AG04450 (cell line): ENCODE measurements around the gene KCNMA1. TPM values are rescaled to one million over a fixed set of nuclear protein-coding genes. Genes with fewer than 3 reads are reported as not detected.

Source experiments
- CTCF ChIA-PET: fragments of 300-600, 350-600 bp; formaldehyde crosslinking; extraction: SDS; loops from one replicate; lab custom pipeline; 2022; ENCODE audit warnings: antibody characterized with exemption, inconsistent platforms; lab: Charles Lee
- POLR2A ChIA-PET: fragments of 350-600 bp; formaldehyde crosslinking; extraction: SDS; loops from one replicate; lab custom pipeline; 2021; ENCODE audit warnings: antibody characterized with exemption, inconsistent platforms; lab: Yijun Ruan, JAX
- DNase-seq: peaks from one replicate; pipeline ENCODE4 v3.0.0-alpha.2; 2011; ENCODE audit warnings: low read depth, low spot score
- H3K27ac ChIP-seq: one replicate; pipeline ENCODE4 v1.5.1; 2012; ENCODE audit warnings: low read depth, low read length, control low read depth
- H3K27me3 ChIP-seq: one replicate; pipeline ENCODE4 v1.6.0; 2012; ENCODE audit warnings: low read length; ENCODE audit not compliant: control insufficient read depth, insufficient read depth
- H3K4me3 ChIP-seq: 2 replicates; pipeline ENCODE4 v1.5.1; 2011; ENCODE audit warnings: mild to moderate bottlenecking, low read depth, low read length, control low read depth
- H3K9me3 ChIP-seq: 2 replicates; pipeline ENCODE4 v1.5.1; 2012; ENCODE audit warnings: low read length; ENCODE audit not compliant: control insufficient read depth, insufficient read depth
- polyA plus RNA-seq: library from polyadenylated mRNA; depleted of rRNA; stranded (reverse); fragments of >200 nt; gene quantifications from 2 replicates; pipeline ENCODE4 v1.2.3, GENCODE V29; 2011
- TF ChIP-seq, protein P1 (sequence below): IDR thresholded peaks from 2 replicates; pipeline ENCODE4 v1.5.1; 2011; ENCODE audit warnings: low read depth, low read length, control low read depth, inconsistent platforms

Gene KCNMA1
- polyA plus RNA-seq, 1 experiment: 58.8 TPM

DNA sequence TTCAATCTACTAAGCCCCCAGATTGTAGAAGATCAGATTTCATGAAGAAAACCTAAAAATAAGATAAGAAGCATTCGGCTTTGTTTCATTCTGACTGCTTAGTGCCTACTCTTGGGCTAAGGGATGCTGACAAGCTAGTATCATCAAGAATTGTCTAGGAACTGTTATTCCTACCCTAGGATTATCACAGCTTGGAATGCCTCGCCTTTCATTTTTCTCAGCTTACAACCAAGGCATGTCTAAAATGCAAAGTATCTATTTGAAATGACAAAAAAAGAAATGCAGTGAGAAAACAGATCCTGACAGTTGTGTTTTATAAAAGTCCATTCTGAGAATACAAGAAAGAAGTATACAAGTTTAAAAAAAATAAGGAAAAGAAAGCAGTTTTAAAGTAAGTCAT lies 441.0 kb downstream of the KCNMA1 start:
- TF ChIP-seq, protein P1, sequence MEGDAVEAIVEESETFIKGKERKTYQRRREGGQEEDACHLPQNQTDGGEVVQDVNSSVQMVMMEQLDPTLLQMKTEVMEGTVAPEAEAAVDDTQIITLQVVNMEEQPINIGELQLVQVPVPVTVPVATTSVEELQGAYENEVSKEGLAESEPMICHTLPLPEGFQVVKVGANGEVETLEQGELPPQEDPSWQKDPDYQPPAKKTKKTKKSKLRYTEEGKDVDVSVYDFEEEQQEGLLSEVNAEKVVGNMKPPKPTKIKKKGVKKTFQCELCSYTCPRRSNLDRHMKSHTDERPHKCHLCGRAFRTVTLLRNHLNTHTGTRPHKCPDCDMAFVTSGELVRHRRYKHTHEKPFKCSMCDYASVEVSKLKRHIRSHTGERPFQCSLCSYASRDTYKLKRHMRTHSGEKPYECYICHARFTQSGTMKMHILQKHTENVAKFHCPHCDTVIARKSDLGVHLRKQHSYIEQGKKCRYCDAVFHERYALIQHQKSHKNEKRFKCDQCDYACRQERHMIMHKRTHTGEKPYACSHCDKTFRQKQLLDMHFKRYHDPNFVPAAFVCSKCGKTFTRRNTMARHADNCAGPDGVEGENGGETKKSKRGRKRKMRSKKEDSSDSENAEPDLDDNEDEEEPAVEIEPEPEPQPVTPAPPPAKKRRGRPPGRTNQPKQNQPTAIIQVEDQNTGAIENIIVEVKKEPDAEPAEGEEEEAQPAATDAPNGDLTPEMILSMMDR: no peak
- Histone ChIP-seq H3K9me3 (no peaks in the 10 kb centered on the region), H3K27me3 (no peaks in the 10 kb centered on the region), H3K4me3 (no peak overlapping the region), H3K27ac (no peak overlapping the region)
- CTCF ChIA-PET: interaction anchor here (1.1 to 2.0 kb wide), 2 partner anchors 31 to 233 kb away, joined by 5 to 8 read pairs; no protein-coding TSS in a partner anchor
- POLR2A ChIA-PET: no interaction called here
- DNase-seq: no peak

DNA sequence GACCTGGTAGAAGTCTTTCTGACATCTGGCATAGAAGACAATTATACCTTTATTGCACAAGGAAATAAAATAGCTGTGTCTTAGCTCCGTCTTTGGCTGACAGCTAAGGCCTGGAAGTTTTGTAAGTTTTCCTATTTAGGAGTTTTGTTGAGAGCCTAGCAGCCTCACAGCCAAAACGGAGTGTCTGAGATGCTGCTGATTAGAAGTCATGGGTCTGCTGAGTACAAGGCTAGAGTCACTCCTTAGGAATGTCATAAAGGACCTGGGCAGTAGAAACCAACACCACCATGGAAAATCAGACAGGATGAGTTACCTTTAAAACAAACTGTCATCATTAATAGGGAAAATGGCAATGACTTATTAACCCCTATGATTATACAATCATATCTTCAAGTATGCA lies 442.5 kb downstream of the KCNMA1 start:
- H3K4me3 ChIP-seq: no peak overlapping the region
- no peaks in the 10 kb centered on the region for H3K9me3 ChIP-seq
- ChIA-PET CTCF (interaction anchor here (0.6 to 2.0 kb wide), 6 partner anchors 11 to 516 kb away, joined by 3 to 8 read pairs (median 6); no protein-coding TSS in a partner anchor), POLR2A (interaction anchor here (0.7 kb wide), 1 partner anchor 35 kb away, joined by 3 read pairs; no protein-coding TSS in a partner anchor)
- TF ChIP-seq, protein P1: no peak
- DNase-seq: peak; percentile 61
- H3K27me3 ChIP-seq: no peaks in the 10 kb centered on the region
- peak overlapping the region; percentile 25 for H3K27ac ChIP-seq

DNA sequence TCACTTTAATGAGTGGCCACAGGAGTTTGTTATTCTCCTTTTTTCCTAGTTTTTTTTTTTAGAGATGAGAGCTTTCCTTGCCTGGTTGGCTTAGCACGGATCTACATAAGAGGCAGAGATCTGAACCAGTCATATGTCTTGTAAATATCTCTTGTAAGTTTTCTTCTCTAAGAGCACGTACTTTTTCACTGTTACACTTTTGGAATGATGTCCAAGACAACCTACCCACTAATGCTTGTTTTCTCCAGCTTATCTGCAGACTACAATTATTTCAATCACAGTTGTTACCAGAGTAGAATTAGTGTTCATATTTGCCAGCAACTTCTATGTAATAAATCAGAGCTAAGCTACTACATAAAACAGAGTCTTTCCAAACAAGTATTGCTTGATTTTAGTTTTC lies 444.6 kb downstream of the KCNMA1 start:
- Histone ChIP-seq H3K9me3 (no peaks in the 10 kb centered on the region), H3K27me3 (no peaks in the 10 kb centered on the region), H3K4me3 (no peak overlapping the region), H3K27ac (no peak overlapping the region)
- TF ChIP-seq, protein P1: no peak
- no peak for DNase-seq
- POLR2A ChIA-PET: no interaction called here
- CTCF ChIA-PET: interaction anchor here (0.6 to 1.4 kb wide), 3 partner anchors 19 to 202 kb away, joined by 3 to 7 read pairs (median 3); no protein-coding TSS in a partner anchor

DNA sequence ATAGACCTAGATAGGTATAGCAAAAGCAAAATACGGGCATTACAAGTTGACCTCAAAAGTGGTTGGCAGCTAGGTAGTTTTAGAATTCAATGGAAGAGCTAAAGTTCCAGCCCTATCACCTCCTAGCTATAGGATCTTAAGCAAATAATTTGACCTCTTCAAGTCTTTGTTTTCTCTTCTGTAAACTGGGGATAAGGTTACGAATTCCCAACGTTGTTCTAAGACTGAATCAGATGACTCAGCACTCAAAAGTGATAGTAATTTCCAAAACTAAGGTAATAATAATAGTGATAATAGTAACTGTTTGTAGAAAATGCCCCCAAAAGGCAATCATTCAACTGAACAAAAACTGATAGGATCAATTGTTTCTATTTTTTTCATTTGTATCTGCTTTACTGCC lies 445.2 kb downstream of the KCNMA1 start:
- no peak for DNase-seq
- no peaks in the 10 kb centered on the region for H3K9me3 ChIP-seq

More for the DNA sequence above, 445.2 kb downstream of the KCNMA1 start:
- POLR2A ChIA-PET: no interaction called here
- H3K27ac ChIP-seq: no peak overlapping the region
- TF ChIP-seq, protein P1: no peak
- no peaks in the 10 kb centered on the region for H3K27me3 ChIP-seq
- CTCF ChIA-PET: interaction anchor here (1.1 kb wide), 1 partner anchor 26 kb away, joined by 3 read pairs; no protein-coding TSS in a partner anchor
- H3K4me3 ChIP-seq: no peak overlapping the region
